SK-N-DZ (cell line): ENCODE measurements around the gene MRGPRG.

Experiments
- DNase-seq: peaks from one replicate; pipeline ENCODE4 v3.0.0-alpha.2; 2015; ENCODE audit warnings: low spot score

The MRGPRG gene

GRCh38 chr11:3225826-3226750, 7.5 kb upstream of the MRGPRG start:
- no peak for DNase-seq

- no peak for DNase-seq
Observed at GRCh38 chr11:3225159-3225758, 6.6 kb upstream of the MRGPRG start.

- DNase-seq = no peak
Observed at GRCh38 chr11:3224401-3225057, 5.9 kb upstream of the MRGPRG start.

GRCh38 chr11:3223932-3224381, 5.3 kb upstream of the MRGPRG start:
- no peak for DNase-seq

GRCh38 chr11:3222941-3223915, 4.6 kb upstream of the MRGPRG start:
- DNase-seq = no peak

GRCh38 chr11:3222003-3222855, 3.6 kb upstream of the MRGPRG start:
- no peak for DNase-seq

- no peak for DNase-seq
Observed at GRCh38 chr11:3221408-3222002, 2.9 kb upstream of the MRGPRG start.

- no peak for DNase-seq
Observed at GRCh38 chr11:3220521-3221407, 2.2 kb upstream of the MRGPRG start.

- DNase-seq = no peak
Observed at GRCh38 chr11:3220101-3220500, 1.5 kb upstream of the MRGPRG start.

GRCh38 chr11:3219281-3219892, 774 bp upstream of the MRGPRG start:
- DNase-seq = no peak

GRCh38 chr11:3217818-3218482, 663 bp downstream of the MRGPRG start:
- no peak for DNase-seq

- DNase-seq = no peak
Observed at GRCh38 chr11:3216027-3216525, 2.5 kb downstream of the MRGPRG start.

GRCh38 chr11:3215346-3216026, 3.1 kb downstream of the MRGPRG start:
- DNase-seq = no peak

GRCh38 chr11:3214420-3214699, 4.3 kb downstream of the MRGPRG start:
- DNase-seq = no peak

- no peak for DNase-seq
Observed at GRCh38 chr11:3213659-3214419, 4.8 kb downstream of the MRGPRG start.

GRCh38 chr11:3208272-3208671, 10.3 kb downstream of the MRGPRG start:
- DNase-seq = no peak
